Stimulated activated naive B cell treated with anti-CD40 and anti-IgM and Interleukin-4, amounts not matched to agents 10 μg/mL and 1 μg/mL and 100 μg/mL, for 72 hours (primary cell): Measurements from ENCODE around the gene POLE3.
"Not testable (repeated sequence)": the region's sequence is repeated elsewhere in the genome, so short reads cannot be mapped to it uniquely, and the experiment has no call there.

Source experiments
- ATAC-seq, 2 donors: fragments of 150-1000 bp; cut with Tn5 transposase; replicated peaks; 2 replicates each; pipeline ENCODE4 v1.10.0; 2021; ENCODE audit warnings: moderate library complexity in 1 of 2
- DNase-seq: peaks from one replicate; pipeline ENCODE4 v3.0.0; 2021
- H3K27ac Mint-ChIP-seq: one replicate; pipeline ENCODE4 v1.8.0; 2022; ENCODE audit warnings: mild to moderate bottlenecking, mixed read lengths
- H3K27me3 Mint-ChIP-seq, 2 donors: one replicate each; pipeline ENCODE4 v1.8.0; 2022; ENCODE audit warnings: mixed read lengths in 2 of 2
- H3K36me3 Mint-ChIP-seq, 2 donors: one replicate each; pipeline ENCODE4 v1.8.0; 2022; ENCODE audit warnings: mixed read lengths in 2 of 2, mild to moderate bottlenecking in 1 of 2
- H3K4me1 Mint-ChIP-seq, 2 donors: one replicate each; pipeline ENCODE4 v1.8.0; 2022; ENCODE audit warnings: mixed read lengths in 2 of 2, mild to moderate bottlenecking in 1 of 2
- H3K4me3 Mint-ChIP-seq, 2 donors: one replicate each; pipeline ENCODE4 v1.8.0; 2022; ENCODE audit warnings: mild to moderate bottlenecking in 2 of 2, mixed read lengths in 2 of 2, moderate library complexity in 1 of 2
- H3K9me3 Mint-ChIP-seq, 2 donors: one replicate each; pipeline ENCODE4 v1.8.0; 2022; ENCODE audit warnings: mixed read lengths in 2 of 2, mild to moderate bottlenecking in 1 of 2

Gene POLE3

DNA sequence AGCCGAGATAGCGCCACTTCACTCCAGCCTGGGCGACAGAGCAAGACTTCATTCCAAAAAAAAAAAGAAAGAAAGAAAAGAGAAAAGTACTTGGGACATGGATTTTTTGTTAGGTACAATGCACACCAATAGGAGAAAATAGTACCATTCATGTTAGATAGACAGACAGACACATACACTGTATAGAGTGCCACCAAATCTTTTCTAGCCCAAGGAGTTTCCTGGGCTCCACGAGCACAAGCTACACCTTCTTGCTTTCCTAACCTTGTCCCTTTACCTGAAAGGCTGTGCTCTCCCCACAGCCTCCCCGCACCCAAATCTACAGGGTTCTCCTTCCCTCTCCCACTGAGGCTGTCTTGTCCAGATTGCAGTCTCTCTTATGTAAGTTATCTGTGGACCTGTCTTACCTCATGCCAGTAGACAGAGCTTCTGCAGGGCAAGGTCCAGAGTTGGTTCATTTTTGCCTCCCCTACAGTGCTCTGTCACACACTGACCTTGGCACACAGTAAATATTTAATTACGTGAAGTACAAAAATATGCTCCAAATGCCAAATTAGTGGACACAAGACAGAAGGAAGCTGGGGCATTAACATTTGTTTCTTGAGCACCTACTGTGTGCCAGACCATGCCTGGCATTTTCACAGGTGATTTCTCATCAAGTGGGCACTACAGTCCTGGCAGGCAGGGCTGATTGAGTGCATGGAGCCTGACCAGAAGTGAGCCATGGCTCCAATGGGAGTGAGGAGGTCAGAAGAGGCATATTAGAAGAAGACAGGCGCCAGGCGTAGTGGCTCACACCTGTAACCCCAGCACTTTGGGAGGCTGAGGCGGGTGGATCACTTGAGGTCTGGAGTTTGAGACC lies 15.2 kb downstream of the POLE3 start:
- Mint-ChIP-seq H3K4me1 (peaks cover 13 to 24% of the 10 kb centered on the region in 2 donors), H3K4me3 (no peak overlapping the region), H3K9me3 (no peaks in the 10 kb centered on the region), H3K27me3 (no peaks in the 10 kb centered on the region), H3K36me3 (peaks cover 21 to 27% of the 10 kb centered on the region in 2 donors), H3K27ac (no peak overlapping the region)
- DNase-seq (no peak), ATAC-seq (no peak)

DNA sequence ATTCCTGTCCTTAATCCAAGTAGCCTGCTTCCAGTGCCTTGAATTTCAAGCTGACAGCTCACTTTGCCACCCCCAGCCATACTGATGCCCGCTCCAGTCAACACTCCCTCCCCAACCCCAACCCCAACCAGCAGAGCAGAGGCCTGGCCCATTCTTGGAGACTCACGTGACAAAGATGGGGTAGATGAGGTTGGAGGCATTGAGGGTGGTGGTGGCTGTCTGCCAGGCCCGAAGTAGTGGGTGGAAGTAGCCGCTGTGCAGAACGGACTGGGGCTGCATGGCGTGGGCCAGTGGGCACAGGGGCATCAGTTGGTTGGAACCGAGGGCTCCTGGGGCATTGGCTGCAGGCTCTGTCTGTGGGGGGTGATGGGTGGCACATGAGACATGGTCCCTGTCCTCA lies 17.2 kb downstream of the POLE3 start:
- Mint-ChIP-seq H3K27me3 (no peaks in the 10 kb centered on the region), H3K4me1 (peaks cover 3 to 9% of the 10 kb centered on the region in 2 donors), H3K36me3 (peaks cover 26 to 40% of the 10 kb centered on the region in 2 donors), H3K4me3 (no peak overlapping the region), H3K27ac (no peak overlapping the region), H3K9me3 (no peaks in the 10 kb centered on the region)
- DNase-seq: no peak
- ATAC-seq: no peak

DNA sequence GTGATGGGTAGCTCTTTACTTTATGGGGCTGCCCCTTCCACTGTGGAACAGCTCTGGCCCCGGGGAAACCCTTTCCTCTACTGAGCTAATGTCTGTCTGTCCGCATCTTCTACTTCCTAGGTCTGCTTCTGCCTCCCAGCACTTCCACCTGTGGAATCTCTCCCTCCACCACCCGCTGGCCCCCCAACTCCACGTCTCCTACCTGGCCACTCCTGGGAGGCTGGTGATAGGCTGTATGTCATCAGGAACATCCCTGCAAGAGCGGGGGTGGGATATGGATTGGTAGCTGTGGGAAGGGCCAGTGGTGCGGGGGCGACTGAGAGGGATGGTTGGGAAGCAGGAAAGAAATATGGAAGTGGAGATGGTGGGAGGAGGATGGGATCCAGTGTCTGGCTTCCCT lies 18.6 kb downstream of the POLE3 start:
- no peaks in the 10 kb centered on the region for H3K27me3 Mint-ChIP-seq
- H3K4me1 Mint-ChIP-seq: peaks cover 3 to 6% of the 10 kb centered on the region in 2 donors
- ATAC-seq (no peak), DNase-seq (no peak)
- no peaks in the 10 kb centered on the region for H3K9me3 Mint-ChIP-seq
- no peak overlapping the region for H3K27ac Mint-ChIP-seq
- no peak overlapping the region for H3K4me3 Mint-ChIP-seq
- H3K36me3 Mint-ChIP-seq: peaks cover 33 to 54% of the 10 kb centered on the region in 2 donors

DNA sequence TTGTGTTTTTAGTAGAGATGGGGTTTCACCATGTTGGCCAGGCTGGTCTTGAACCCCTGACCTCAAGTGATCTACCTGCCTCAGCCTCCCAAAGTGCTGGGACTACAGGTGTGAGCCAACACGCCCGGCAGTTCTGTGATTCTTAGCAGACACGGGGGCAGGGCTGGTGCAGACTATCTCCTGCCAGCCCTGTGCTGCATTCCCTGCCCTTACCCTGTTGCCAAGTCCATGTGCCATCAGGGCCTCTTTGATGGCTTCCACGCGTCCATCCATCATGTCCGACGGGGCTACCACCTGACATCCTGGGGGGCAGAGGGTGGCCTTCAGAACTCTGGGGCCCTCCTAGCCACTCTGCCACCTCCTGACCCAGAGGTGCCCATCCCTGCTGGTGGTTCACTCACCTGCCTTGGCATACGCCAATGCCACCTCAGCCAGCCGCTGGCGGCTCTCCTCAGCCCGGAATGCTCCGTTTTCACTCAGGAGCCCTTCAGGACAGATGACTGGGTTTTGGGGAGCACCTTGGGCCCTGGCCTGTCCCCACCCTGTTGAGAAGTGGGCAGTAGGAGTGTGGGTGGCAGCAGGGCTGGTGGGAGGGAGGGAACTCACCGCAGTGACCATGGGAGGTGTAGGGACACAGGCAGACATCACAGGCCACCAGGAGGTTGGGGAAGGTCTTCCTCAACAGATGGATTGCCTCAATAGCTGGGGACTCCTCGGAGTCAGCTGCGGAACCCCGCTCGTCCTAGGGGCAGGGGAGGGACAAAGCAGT lies 20.1 kb downstream of the POLE3 start:
- ATAC-seq (no peak), DNase-seq (no peak)
- Mint-ChIP-seq H3K4me1 (no peaks in the 10 kb centered on the region), H3K27me3 (no peaks in the 10 kb centered on the region), H3K36me3 (peaks cover 38 to 56% of the 10 kb centered on the region in 2 donors), H3K4me3 (no peak overlapping the region), H3K9me3 (no peaks in the 10 kb centered on the region), H3K27ac (no peak overlapping the region)

DNA sequence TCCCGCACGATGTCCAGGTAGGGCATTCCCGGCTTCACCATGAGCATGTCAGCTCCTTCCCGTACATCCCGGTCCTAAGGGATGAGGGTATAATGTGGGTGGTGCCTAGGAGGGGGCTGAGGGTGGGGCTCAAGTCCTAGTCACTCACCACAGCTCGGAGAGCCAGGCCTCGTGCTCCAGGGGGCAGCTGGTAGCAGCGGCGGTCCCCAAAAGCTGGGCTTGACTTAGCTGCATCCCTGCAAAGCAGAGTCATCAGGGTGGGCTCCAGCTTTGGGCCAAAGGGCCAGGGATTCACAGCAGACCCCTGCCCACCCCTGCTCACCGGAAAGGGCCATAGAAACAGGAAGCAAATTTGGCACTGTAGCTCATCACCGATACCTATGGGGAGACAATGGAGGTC lies 21.0 kb downstream of the POLE3 start:
- Mint-ChIP-seq H3K27me3 (no peaks in the 10 kb centered on the region), H3K36me3 (peaks cover 35 to 54% of the 10 kb centered on the region in 2 donors), H3K4me3 (no peak overlapping the region), H3K4me1 (no peaks in the 10 kb centered on the region), H3K9me3 (no peaks in the 10 kb centered on the region), H3K27ac (no peak overlapping the region)
- no peak for DNase-seq
- ATAC-seq: no peak

DNA sequence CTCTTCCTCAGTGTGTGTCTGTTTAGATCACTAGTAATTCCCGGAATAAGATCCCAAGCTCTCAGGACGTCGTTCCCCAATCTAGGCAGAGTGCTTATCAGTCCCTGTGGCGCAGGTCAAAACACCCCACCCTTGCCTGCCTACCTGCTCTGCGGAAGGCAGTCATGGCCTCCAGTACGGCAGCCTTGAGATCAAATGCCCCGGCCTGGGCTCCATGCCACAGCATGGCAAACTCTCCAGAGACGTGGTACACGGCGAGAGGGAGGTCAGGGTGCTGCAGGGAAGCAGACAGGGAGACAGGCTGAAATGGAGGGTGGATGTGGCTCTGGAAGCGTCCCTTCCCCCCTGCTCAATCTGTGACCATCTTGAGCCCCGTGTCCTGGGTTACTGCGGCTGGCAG lies 21.6 kb downstream of the POLE3 start:
- no peaks in the 10 kb centered on the region for H3K27me3 Mint-ChIP-seq
- no peak overlapping the region for H3K4me3 Mint-ChIP-seq
- H3K4me1 Mint-ChIP-seq: no peaks in the 10 kb centered on the region
- no peak overlapping the region for H3K27ac Mint-ChIP-seq
- peaks cover 35 to 54% of the 10 kb centered on the region in 2 donors for H3K36me3 Mint-ChIP-seq
- no peaks in the 10 kb centered on the region for H3K9me3 Mint-ChIP-seq
- DNase-seq (no peak), ATAC-seq (no peak)

DNA sequence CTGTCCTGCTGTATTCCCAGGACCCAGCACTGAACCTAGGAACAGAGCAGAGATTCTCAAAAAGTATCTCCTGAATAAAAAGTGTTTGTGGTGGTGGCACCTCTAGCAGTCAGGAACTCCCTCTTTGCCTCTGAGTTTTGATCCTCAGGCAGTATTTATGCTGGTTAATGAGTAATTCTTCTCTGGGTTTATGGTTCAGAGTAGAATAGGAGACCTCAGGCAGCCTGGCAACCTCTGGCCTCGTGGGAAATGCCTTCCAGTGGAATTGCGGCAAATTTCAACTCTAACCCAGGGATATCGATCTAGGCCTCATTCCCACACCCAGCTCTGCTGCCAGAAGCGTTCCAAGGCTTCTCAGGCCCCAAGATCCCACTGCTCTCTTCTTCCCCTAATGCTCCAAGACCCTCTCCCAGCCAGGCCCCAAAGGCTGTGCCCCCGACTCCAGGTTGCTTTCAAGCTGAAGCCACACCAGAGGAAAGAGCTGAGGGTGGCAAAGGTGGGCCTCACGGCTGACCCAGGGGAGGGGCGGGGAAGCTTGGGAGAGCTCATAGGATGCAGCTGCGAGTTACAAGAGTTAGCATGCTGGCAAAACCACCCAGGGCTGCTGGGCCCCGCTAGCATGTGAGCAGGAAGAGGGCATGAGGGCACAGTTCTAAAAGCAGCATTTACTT lies 22.8 kb downstream of the POLE3 start:
- ATAC-seq: no peak

DNA sequence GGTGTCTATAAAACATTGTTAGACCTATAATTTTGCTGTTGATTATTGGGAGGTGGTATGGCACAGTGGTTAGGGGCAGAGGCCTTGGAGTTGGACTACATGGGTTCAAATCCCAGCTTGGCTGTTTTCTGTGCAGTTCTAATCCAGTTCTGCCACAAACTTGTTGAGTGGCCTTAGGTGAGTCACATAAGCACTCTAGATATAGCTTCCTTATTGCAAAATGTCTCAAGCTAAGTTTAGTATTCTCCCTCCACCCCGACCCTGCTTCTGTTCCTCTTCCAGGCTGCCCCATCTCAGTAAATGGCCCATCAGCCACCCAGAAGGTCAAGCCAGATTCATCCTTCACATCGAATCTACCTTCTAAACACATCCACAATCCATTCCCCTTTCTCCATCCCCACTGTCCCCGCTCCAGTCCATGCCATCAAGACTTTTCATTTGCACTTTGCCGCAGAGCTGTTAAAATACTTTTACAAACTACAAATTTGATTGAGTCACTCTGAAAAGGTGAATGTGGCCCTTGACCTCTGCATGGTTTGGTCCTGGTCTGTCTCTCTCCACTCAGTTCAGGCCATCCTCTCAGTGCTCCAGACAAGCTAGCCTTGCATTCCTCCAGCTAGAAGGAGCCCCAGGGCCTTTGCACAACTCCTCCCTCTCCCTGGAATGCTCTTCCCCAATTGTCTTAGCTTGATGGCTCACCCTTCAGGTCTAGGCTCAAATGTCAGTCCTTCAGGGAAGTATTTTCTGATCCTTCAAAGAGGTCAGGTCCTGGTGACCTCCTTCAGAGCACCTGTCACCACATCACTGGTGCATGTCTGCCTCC lies 23.7 kb downstream of the POLE3 start:
- Mint-ChIP-seq H3K9me3 (no peaks in the 10 kb centered on the region), H3K4me1 (no peaks in the 10 kb centered on the region), H3K27ac (no peak overlapping the region), H3K27me3 (no peaks in the 10 kb centered on the region), H3K4me3 (no peak overlapping the region), H3K36me3 (peaks cover 28 to 50% of the 10 kb centered on the region in 2 donors)
- DNase-seq (no peak), ATAC-seq (no peak)

More for the DNA sequence above, 22.8 kb downstream of the POLE3 start:
- Mint-ChIP-seq H3K4me1 (no peaks in the 10 kb centered on the region), H3K27me3 (no peaks in the 10 kb centered on the region), H3K9me3 (no peaks in the 10 kb centered on the region), H3K36me3 (peaks cover 32 to 54% of the 10 kb centered on the region in 2 donors), H3K27ac (no peak overlapping the region), H3K4me3 (no peak overlapping the region)
- no peak for DNase-seq

DNA sequence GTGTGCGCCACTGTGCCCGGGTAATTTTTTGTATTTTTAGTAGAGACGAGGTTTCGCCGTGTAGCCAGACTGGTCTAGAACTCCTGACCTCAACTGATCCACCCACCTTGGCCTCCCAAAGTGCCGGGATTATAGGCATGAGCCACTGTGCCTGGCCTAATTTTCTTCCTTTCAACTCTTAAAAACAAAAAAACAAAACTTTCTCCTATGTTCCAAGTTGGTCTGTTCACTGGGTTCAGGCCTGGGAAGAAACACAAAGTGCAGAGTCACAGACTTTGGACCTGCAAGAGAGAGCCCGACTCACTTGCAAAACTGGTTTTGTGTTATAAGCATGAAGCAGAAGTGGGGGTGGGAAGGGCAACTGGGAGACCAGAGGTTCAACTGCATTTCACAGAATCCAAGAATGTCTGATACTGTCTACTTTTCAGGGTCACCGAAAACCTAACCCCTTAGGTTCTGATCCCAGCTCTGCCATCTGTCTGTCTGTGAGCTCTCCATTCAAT lies 28.5 kb downstream of the POLE3 start:
- H3K27ac Mint-ChIP-seq: no peak overlapping the region
- H3K9me3 Mint-ChIP-seq: no peaks in the 10 kb centered on the region
- peaks cover 6 to 13% of the 10 kb centered on the region in 2 donors for H3K4me1 Mint-ChIP-seq
- no peak for DNase-seq
- no peak overlapping the region for H3K4me3 Mint-ChIP-seq
- no peaks in the 10 kb centered on the region for H3K27me3 Mint-ChIP-seq
- ATAC-seq: no peak
- H3K36me3 Mint-ChIP-seq: peaks cover 11 to 12% of the 10 kb centered on the region in 2 donors

DNA sequence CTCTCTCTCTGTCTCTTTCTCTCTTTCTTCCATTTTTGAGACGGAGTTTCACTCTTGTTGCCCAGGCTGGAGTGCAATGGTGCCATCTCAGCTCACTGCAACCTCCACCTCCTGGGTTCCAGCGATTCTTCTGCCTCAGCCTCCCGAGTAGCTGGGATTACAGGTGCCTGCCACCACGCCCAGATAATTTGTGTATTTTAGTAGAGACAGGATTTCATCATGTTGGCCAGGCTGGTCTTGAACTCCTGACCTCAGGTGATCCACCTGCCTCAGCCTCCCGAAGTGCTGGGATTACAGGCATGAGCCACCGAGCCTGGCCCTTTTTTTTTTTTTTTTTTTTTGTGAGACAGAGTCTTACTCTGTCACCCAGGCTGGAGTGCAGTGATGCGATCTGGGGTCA lies 29.0 kb downstream of the POLE3 start:
- H3K4me3 Mint-ChIP-seq, H3K36me3 Mint-ChIP-seq, H3K9me3 Mint-ChIP-seq, ATAC-seq, DNase-seq, H3K27me3 Mint-ChIP-seq: not testable (repeated sequence)
- Mint-ChIP-seq H3K4me1 (peaks cover 6 to 18% of the 10 kb centered on the region in 2 donors), H3K27ac (peak overlapping the region; percentile 84)

DNA sequence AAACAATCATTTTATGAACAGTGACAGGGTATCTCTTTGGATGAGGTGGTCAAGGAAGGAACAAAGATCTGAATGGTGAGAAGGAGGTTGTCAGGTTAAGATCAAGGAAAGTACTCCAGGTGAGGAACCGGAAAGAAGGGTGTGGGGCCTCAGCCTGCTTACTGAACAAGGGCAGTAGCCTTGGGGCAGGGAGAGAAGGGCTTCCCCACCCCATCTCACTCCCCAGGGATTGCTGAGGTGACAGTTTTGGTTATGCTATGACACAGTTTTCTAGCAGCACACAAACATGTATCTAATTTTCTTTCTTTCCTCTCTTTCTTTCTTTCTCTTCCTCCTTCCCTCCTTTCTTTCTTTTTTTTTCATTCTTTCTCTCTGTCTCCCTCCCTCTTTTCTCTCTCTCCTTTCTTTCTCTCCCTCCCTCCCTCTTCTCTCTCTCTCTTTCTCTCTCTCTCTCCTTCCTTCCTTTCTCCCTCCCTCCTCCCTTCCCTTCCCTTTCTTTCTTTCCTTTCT lies 29.6 kb downstream of the POLE3 start:
- H3K36me3 Mint-ChIP-seq: peaks cover 4 to 7% of the 10 kb centered on the region in 2 donors
- no peak overlapping the region for H3K27ac Mint-ChIP-seq
- ATAC-seq (peak; percentile 54 to 63), DNase-seq (peak; percentile 59)
- peaks cover 6 to 22% of the 10 kb centered on the region in 2 donors for H3K4me1 Mint-ChIP-seq
- no peaks in the 10 kb centered on the region for H3K9me3 Mint-ChIP-seq
- H3K27me3 Mint-ChIP-seq: no peaks in the 10 kb centered on the region
- no peak overlapping the region for H3K4me3 Mint-ChIP-seq

DNA sequence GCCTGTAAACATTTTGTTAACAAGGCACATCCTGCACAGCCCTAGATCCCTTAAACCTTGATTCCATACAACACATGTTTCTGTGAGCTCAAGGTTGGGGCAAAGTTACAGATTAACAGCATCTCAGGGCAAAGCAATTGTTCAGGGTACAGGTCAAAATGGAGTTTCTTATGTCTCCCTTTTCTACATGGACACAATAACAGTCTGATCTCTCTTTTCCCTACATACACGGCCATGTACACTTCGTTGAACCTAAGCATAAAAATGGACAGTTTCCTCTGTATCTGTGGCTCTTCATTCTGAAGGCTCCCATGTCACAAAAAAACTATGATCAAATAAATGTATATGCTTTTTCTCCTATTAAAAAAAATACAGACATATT lies 30.7 kb downstream of the POLE3 start:
- peaks cover 12 to 33% of the 10 kb centered on the region in 2 donors for H3K4me1 Mint-ChIP-seq
- H3K9me3 Mint-ChIP-seq, H3K27me3 Mint-ChIP-seq, H3K27ac Mint-ChIP-seq, H3K36me3 Mint-ChIP-seq, H3K4me3 Mint-ChIP-seq, ATAC-seq, DNase-seq: not testable (repeated sequence)

DNA sequence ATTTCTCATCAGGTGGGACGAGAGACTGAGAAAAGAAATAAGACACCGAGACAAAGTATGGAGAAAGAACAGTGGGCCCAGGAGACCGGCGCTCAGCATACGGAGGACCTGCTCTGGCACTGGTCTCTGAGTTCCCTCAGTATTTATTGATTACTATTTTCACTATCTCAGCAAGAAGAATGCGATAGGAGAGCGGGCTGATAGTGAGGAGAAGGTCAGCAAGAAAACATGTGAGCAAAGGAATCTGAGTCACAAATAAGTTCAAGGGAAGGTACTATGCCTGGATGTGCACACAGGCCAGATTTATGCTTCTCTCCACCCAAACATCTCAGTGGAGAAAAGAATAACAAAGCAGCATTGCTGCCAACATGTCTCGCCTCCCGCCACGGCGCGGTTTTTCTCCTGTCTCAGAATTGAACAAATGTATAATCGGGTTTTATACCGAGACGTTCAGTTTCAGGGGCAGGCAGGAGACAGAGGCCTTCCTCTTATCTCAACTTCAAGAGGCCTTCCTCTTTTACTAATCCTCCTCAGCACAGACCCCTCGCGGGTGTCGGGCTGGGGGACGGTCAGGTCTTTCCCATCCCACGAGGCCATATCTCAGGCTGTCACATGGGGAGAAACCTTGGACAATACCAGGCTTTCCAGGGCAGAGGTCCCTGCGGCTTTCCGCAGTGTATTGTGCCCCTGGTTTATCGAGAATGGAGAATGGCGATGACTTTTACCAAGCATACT lies 31.2 kb downstream of the POLE3 start:
- not testable (repeated sequence) for H3K4me3 Mint-ChIP-seq, H3K36me3 Mint-ChIP-seq, DNase-seq, H3K27ac Mint-ChIP-seq, H3K27me3 Mint-ChIP-seq, H3K9me3 Mint-ChIP-seq, ATAC-seq
- H3K4me1 Mint-ChIP-seq: peaks cover 12 to 34% of the 10 kb centered on the region in 2 donors
